ENCODE measurements around the gene ZFAND2A. TPM values are rescaled to one million over a fixed set of nuclear protein-coding genes. Genes with fewer than 3 reads are reported as not detected.
A peak's percentile ranks its signal among the peaks of the same experiment; 100 is the strongest.

ZFAND2A gene
- total RNA-seq, 1 experiment from 2014 or later: 13.7 TPM

GRCh38 chr7:1134951-1135350 is 25.0 kb downstream of the ZFAND2A start:
- peaks cover 12 to 22% (median 14%) of the 10 kb centered on the region in 3 experiments; a peak in 6 of 7 replicates for H3K36me3 Mint-ChIP-seq (ENCODE audit: insufficient read depth in 1 of 3, low read depth in 3 of 3)
- Histone ChIP-seq H3K18ac (ENCODE audit: insufficient read length, low read depth, low read length) (no peak overlapping the region), H2AK5ac (ENCODE audit: insufficient read length, low read length) (no peak overlapping the region), H3T11ph (ENCODE audit: low read length) (no peak overlapping the region), H2BK5ac (ENCODE audit: insufficient read length, low read length) (peak overlapping the region; percentile 35), H3K9ac (ENCODE audit: extremely low read depth, insufficient read length, low read length) (no peak overlapping the region), H3K4ac (ENCODE audit: low read depth, low read length) (no peak overlapping the region), H3K4me1 (ENCODE audit: insufficient read depth, low read length) (no peaks in the 10 kb centered on the region; the same call in 1 of the 2 replicates), H2BK20ac (ENCODE audit: low read depth, low read length, poor library complexity, severe bottlenecking) (no peak overlapping the region), H3K27me3 (ENCODE audit: insufficient read depth, low read length) (no peaks in the 10 kb centered on the region), H3K56ac (ENCODE audit: insufficient read length, low read depth, low read length) (no peak overlapping the region), H3K23me2 (ENCODE audit: insufficient read length, low read depth, low read length, poor library complexity, severe bottlenecking) (peaks cover 9% of the 10 kb centered on the region), H3K79me2 (ENCODE audit: insufficient read depth, low read length) (peaks cover 3% of the 10 kb centered on the region; the same call in 1 of the 2 replicates), H2BK12ac (ENCODE audit: insufficient read length, low read depth, low read length) (no peak overlapping the region), H4K5ac (ENCODE audit: insufficient read length, low read depth, low read length) (no peak overlapping the region), H3K79me1 (ENCODE audit: insufficient read depth, low read depth, low read length, poor library complexity, severe bottlenecking) (peaks cover 5% of the 10 kb centered on the region), H2BK120ac (ENCODE audit: low read depth, low read length, poor library complexity, severe bottlenecking) (no peak overlapping the region), H3K9me3 (ENCODE audit: control insufficient read depth, low read depth, low read length) (no peaks in the 10 kb centered on the region), H4K8ac (replicated peaks; ENCODE audit: insufficient read length, low read depth, low read length) (no peak overlapping the region), H3K14ac (ENCODE audit: insufficient read depth, low read length) (no peak overlapping the region), H2AFZ (ENCODE audit: low read length) (no peak overlapping the region), H3K23ac (ENCODE audit: insufficient read length, low read depth, low read length) (no peak overlapping the region), H2BK15ac (ENCODE audit: low read depth, low read length) (no peak overlapping the region), H3K4me2 (ENCODE audit: insufficient read depth, insufficient read length, low read length) (no peak overlapping the region), H4K20me1 (ENCODE audit: control insufficient read depth, insufficient read depth, insufficient read length) (peaks cover 5% of the 10 kb centered on the region), H3K27ac (ENCODE audit: insufficient read length, low read depth, low read length) (no peak overlapping the region), H4K91ac (ENCODE audit: insufficient read length, low read depth, low read length) (no peak overlapping the region)
- WGBS (ENCODE audit: extremely low coverage, insufficient read length, low lambda C conversion rate): no CpG with 5 or more reads among the region's 7 CpGs
- H3K4me1 Mint-ChIP-seq: peaks cover 8 to 9% of the 10 kb centered on the region in 2 experiments
- H3K4me3 Mint-ChIP-seq: no peak overlapping the region
- no peak for DNase-seq
- peaks cover 6 to 7% of the 10 kb centered on the region in 2 experiments for H3K9me3 Mint-ChIP-seq
- no peak overlapping the region; a peak in 1 of 7 replicates for H3K27ac Mint-ChIP-seq
- TF ChIP-seq, protein P1, sequence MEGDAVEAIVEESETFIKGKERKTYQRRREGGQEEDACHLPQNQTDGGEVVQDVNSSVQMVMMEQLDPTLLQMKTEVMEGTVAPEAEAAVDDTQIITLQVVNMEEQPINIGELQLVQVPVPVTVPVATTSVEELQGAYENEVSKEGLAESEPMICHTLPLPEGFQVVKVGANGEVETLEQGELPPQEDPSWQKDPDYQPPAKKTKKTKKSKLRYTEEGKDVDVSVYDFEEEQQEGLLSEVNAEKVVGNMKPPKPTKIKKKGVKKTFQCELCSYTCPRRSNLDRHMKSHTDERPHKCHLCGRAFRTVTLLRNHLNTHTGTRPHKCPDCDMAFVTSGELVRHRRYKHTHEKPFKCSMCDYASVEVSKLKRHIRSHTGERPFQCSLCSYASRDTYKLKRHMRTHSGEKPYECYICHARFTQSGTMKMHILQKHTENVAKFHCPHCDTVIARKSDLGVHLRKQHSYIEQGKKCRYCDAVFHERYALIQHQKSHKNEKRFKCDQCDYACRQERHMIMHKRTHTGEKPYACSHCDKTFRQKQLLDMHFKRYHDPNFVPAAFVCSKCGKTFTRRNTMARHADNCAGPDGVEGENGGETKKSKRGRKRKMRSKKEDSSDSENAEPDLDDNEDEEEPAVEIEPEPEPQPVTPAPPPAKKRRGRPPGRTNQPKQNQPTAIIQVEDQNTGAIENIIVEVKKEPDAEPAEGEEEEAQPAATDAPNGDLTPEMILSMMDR (conservative IDR thresholded peaks at IDR 0.05): no peak
- H3K27me3 Mint-ChIP-seq (ENCODE audit: low read depth): no peaks in the 10 kb centered on the region

Measured in H9 (cell line).